GOT3 (cell line): ENCODE results near the gene CLDN4.

ENCODE experiments used
- DNase-seq: peaks from one replicate; lab custom pipeline; 2025; ENCODE audit warnings: mixed read lengths; lab: John Stamatoyannopoulos, UW

The CLDN4 gene

GRCh38 chr7:73876361-73876760 lies 45.6 kb downstream of the CLDN4 start:
- DNase-seq = no peak

GRCh38 chr7:73876973-73877372 lies 46.2 kb downstream of the CLDN4 start:
- DNase-seq = no peak

- DNase-seq = no peak
Observed at GRCh38 chr7:73879977-73880681, 49.3 kb downstream of the CLDN4 start.

DNA sequence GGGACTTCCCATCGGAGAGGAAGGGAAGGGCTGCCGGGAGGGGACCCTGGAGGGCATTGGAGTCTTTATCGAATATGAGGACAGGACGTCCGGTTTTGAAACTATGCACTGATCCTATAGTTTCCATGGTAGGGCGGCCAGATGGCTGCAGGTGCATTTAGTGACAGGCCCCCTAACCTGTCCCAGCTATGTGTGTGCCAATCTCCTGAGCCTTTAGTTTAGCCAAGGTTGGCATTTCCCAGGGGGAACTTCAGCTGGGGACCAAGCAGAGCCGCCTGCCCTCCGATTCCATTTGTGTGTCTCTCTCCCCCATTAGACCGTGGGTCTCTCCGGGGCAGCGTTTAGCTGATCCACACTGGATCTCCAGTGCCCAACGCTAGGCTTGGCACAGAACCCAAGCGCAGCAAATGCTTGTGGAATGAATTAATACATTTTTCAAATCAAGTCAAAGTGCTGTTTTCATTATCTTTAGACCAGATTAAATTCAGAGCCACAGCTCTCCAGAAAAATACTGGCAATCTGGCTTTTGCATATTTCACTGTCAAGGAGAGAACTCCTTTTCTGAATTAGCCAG lies 50.0 kb downstream of the CLDN4 start:
- DNase-seq = no peak

DNA sequence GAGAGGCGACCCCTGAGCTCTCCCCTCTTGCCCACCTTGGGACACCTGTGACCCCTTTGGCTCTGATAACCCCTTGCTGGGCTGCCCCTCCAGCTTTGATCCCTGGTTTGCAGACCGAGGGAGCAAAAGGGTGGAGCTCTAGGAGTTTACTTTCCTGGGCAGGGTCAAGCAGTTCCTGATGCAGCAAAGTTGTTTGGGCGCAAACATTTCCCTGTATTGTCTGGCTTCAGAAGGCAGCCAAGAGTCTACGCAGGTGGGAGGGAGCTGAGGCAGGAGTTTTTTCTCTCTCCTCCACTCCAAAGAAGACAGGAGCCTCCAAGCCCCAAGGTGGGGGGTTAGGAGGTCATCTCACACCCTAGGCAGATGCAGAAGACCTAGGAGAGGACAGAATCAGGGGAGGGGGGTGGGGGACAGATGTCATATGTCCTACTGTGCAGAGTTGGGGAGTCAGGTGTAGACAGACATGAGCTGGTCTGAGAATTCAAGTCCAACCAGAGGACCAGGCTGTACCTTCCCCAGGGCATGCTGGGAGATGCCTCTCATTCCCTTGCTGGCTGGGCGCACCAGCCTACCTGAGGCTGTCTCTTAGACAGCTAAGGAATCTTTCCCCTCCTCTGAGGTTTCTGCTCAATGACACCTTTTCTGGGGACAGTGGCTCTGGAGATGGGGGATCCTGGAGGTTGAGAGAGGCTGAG lies 50.7 kb downstream of the CLDN4 start:
- DNase-seq = no peak

GRCh38 chr7:73882047-73882402 lies 51.2 kb downstream of the CLDN4 start:
- DNase-seq = no peak
